ENCODE results near the gene FSHB.
"Not testable (repeated sequence)": the region's sequence is repeated elsewhere in the genome, so short reads cannot be mapped to it uniquely, and the experiment has no call there.

FSHB gene

GRCh38 chr11:30230714-30231113 is at the start of gene FSHB:
FSHB (plus strand) TSS chr11:30231014; CDS start chr11:30231903, 889 bp downstream.
- H3K4me1 Mint-ChIP-seq: no peaks in the 10 kb centered on the region
- H3K36me3 Mint-ChIP-seq (ENCODE audit: low read depth): no peaks in the 10 kb centered on the region
- peaks cover 9% of the 10 kb centered on the region for H3K9me3 Mint-ChIP-seq
- DNase-seq: no peak
- H3K4me3 Mint-ChIP-seq: no peak within 1 kb of the TSS
- ATAC-seq: no peak
- no peak within 1 kb of the TSS for H3K27ac Mint-ChIP-seq
- no peaks in the 10 kb centered on the region for H3K27me3 Mint-ChIP-seq

GRCh38 chr11:30186748-30187147 is 44.1 kb upstream of the FSHB start:
- no peaks in the 10 kb centered on the region for H3K27me3 Mint-ChIP-seq
- H3K9me3 Mint-ChIP-seq: peaks cover 20% of the 10 kb centered on the region
- H3K27ac Mint-ChIP-seq: no peak overlapping the region
- H3K36me3 Mint-ChIP-seq (ENCODE audit: low read depth): no peaks in the 10 kb centered on the region
- DNase-seq (no peak), ATAC-seq (no peak)
- no peak overlapping the region for H3K4me3 Mint-ChIP-seq
- H3K4me1 Mint-ChIP-seq: no peaks in the 10 kb centered on the region

GRCh38 chr11:30192620-30193019 is 38.2 kb upstream of the FSHB start:
- Mint-ChIP-seq H3K27me3 (peaks cover 1% of the 10 kb centered on the region), H3K9me3 (peaks cover 3% of the 10 kb centered on the region), H3K4me3 (no peak overlapping the region), H3K4me1 (no peaks in the 10 kb centered on the region), H3K27ac (no peak overlapping the region), H3K36me3 (ENCODE audit: low read depth) (no peaks in the 10 kb centered on the region)
- no peak for DNase-seq
- no peak for ATAC-seq

GRCh38 chr11:30196400-30197206 is 34.2 kb upstream of the FSHB start:
- H3K27me3 Mint-ChIP-seq: peaks cover 1% of the 10 kb centered on the region
- H3K9me3 Mint-ChIP-seq: no peaks in the 10 kb centered on the region
- no peak overlapping the region for H3K27ac Mint-ChIP-seq
- H3K36me3 Mint-ChIP-seq (ENCODE audit: low read depth): no peaks in the 10 kb centered on the region
- H3K4me1 Mint-ChIP-seq: no peaks in the 10 kb centered on the region
- ATAC-seq: peak; percentile 75
- DNase-seq: peak; percentile 45
- H3K4me3 Mint-ChIP-seq: no peak overlapping the region

- H3K4me1 Mint-ChIP-seq: no peaks in the 10 kb centered on the region
- ATAC-seq (no peak), DNase-seq (no peak)
- no peak overlapping the region for H3K4me3 Mint-ChIP-seq
- no peaks in the 10 kb centered on the region for H3K9me3 Mint-ChIP-seq
- H3K27me3 Mint-ChIP-seq: peaks cover 1% of the 10 kb centered on the region
- no peak overlapping the region for H3K27ac Mint-ChIP-seq
- H3K36me3 Mint-ChIP-seq (ENCODE audit: low read depth): no peaks in the 10 kb centered on the region
These were observed 32.9 kb upstream of the FSHB start for GRCh38 chr11:30197869-30198268.

DNA sequence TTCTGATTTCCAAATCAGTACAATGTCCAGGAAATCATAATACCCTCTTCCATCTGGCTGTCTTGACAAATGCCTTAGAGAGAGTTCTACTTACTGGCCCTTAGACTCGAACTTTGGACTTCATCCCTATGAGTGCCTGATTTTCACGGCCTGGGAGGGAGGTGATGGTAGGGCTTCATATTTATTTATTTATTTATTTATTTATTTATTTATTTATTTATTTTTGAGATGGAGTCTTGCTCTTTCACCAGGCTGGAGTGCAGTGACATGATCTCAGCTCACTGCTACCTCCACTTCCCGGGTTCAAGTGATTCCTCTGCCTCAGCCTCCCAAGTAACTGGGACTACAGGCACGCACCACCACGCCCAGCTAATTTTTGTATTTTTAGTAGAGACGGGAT is 27.8 kb upstream of the FSHB start:
- not testable (repeated sequence) for ATAC-seq; DNase-seq; H3K27me3 Mint-ChIP-seq; H3K36me3 Mint-ChIP-seq (ENCODE audit: low read depth); H3K4me1 Mint-ChIP-seq; H3K27ac Mint-ChIP-seq; H3K9me3 Mint-ChIP-seq; H3K4me3 Mint-ChIP-seq

GRCh38 chr11:30203850-30204249 is 27.0 kb upstream of the FSHB start:
- no peak overlapping the region for H3K27ac Mint-ChIP-seq
- no peaks in the 10 kb centered on the region for H3K36me3 Mint-ChIP-seq (ENCODE audit: low read depth)
- no peak overlapping the region for H3K4me3 Mint-ChIP-seq
- no peak for DNase-seq
- H3K9me3 Mint-ChIP-seq: no peaks in the 10 kb centered on the region
- H3K27me3 Mint-ChIP-seq: peaks cover 1% of the 10 kb centered on the region
- ATAC-seq: no peak
- no peaks in the 10 kb centered on the region for H3K4me1 Mint-ChIP-seq

GRCh38 chr11:30206249-30206996 is 24.4 kb upstream of the FSHB start:
- H3K27ac Mint-ChIP-seq: no peak overlapping the region
- H3K9me3 Mint-ChIP-seq: no peaks in the 10 kb centered on the region
- DNase-seq (no peak), ATAC-seq (no peak)
- no peaks in the 10 kb centered on the region for H3K4me1 Mint-ChIP-seq
- H3K36me3 Mint-ChIP-seq (ENCODE audit: low read depth): no peaks in the 10 kb centered on the region
- H3K4me3 Mint-ChIP-seq: no peak overlapping the region
- peaks cover 1% of the 10 kb centered on the region for H3K27me3 Mint-ChIP-seq

- H3K4me3 Mint-ChIP-seq: no peak overlapping the region
- no peak overlapping the region for H3K27ac Mint-ChIP-seq
- H3K4me1 Mint-ChIP-seq: no peaks in the 10 kb centered on the region
- H3K9me3 Mint-ChIP-seq: peaks cover under 1% of the 10 kb centered on the region
- DNase-seq: no peak
- H3K27me3 Mint-ChIP-seq: no peaks in the 10 kb centered on the region
- no peaks in the 10 kb centered on the region for H3K36me3 Mint-ChIP-seq (ENCODE audit: low read depth)
- ATAC-seq: no peak
These were observed 20.5 kb upstream of the FSHB start for GRCh38 chr11:30210357-30210756.

DNA sequence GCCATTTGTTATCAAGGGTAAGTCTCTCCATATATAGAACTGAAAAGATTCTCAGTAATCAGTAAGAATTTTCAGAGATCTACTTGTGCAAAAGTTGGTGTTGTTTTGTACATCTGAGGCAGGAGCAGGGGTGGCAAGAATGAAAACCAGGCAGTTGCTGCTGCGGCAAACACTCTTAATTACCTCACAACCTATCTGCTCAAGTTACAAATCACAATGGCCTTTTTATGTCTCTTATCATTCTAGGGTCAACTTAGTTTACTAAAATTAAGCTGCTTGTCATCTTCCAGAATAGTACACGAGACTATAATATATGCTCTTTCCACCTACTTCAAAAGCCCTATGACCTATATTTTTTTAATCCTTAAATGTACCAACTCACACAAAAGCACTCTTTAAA is 14.3 kb upstream of the FSHB start:
- ATAC-seq: no peak

GRCh38 chr11:30218278-30218677 is 12.5 kb upstream of the FSHB start:
- Mint-ChIP-seq H3K4me3 (no peak overlapping the region), H3K27me3 (peaks cover 4% of the 10 kb centered on the region)
- ATAC-seq: no peak

More for the DNA sequence above, 14.3 kb upstream of the FSHB start:
- Mint-ChIP-seq H3K4me3 (no peak overlapping the region), H3K27me3 (peaks cover 2% of the 10 kb centered on the region), H3K9me3 (peaks cover 4% of the 10 kb centered on the region), H3K4me1 (no peaks in the 10 kb centered on the region), H3K27ac (no peak overlapping the region), H3K36me3 (ENCODE audit: low read depth) (no peaks in the 10 kb centered on the region)
- DNase-seq: no peak

GRCh38 chr11:30225642-30226041 is 5.2 kb upstream of the FSHB start:
- peaks cover 9% of the 10 kb centered on the region for H3K9me3 Mint-ChIP-seq
- H3K36me3 Mint-ChIP-seq (ENCODE audit: low read depth): no peaks in the 10 kb centered on the region
- DNase-seq (no peak), ATAC-seq (no peak)
- peaks cover 2% of the 10 kb centered on the region for H3K27me3 Mint-ChIP-seq
- H3K27ac Mint-ChIP-seq: no peak overlapping the region
- no peaks in the 10 kb centered on the region for H3K4me1 Mint-ChIP-seq
- H3K4me3 Mint-ChIP-seq: no peak overlapping the region

More at GRCh38 chr11:30218278-30218677, 12.5 kb upstream of the FSHB start:
- no peak overlapping the region for H3K27ac Mint-ChIP-seq
- no peaks in the 10 kb centered on the region for H3K4me1 Mint-ChIP-seq
- H3K9me3 Mint-ChIP-seq: peaks cover 4% of the 10 kb centered on the region
- no peak for DNase-seq
- no peaks in the 10 kb centered on the region for H3K36me3 Mint-ChIP-seq (ENCODE audit: low read depth)

GRCh38 chr11:30228323-30228884 is 2.4 kb upstream of the FSHB start:
- DNase-seq (no peak), ATAC-seq (no peak)
- Mint-ChIP-seq H3K4me3 (no peak overlapping the region), H3K36me3 (ENCODE audit: low read depth) (no peaks in the 10 kb centered on the region), H3K27me3 (no peaks in the 10 kb centered on the region), H3K9me3 (peaks cover 9% of the 10 kb centered on the region), H3K27ac (no peak overlapping the region), H3K4me1 (no peaks in the 10 kb centered on the region)

- ATAC-seq (no peak), DNase-seq (no peak)
- H3K4me1 Mint-ChIP-seq: no peaks in the 10 kb centered on the region
- H3K27ac Mint-ChIP-seq: no peak overlapping the region
- H3K27me3 Mint-ChIP-seq: no peaks in the 10 kb centered on the region
- H3K4me3 Mint-ChIP-seq: no peak overlapping the region
- no peaks in the 10 kb centered on the region for H3K9me3 Mint-ChIP-seq
- no peaks in the 10 kb centered on the region for H3K36me3 Mint-ChIP-seq (ENCODE audit: low read depth)
These were observed 8.2 kb downstream of the FSHB start for GRCh38 chr11:30239025-30239424.

DNA sequence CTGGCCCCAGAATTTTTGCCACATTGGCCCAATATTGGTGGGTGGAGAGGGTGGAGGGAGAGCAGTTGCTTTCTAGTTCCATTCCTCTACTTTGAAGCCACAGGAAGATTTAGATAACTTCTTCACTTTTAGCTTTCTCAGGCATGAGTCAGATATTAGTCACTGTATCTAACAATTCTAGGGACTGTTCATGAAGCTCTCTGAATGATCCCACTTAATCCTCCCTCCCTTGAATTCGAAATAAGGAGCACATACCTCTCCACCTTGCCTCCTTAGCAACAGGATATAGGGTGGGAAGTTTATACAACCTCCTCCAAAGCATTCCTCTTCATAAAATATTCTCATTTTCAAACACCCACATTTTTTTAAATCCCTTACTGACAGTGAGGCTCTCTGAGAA is 13.5 kb downstream of the FSHB start:
- no peak overlapping the region for H3K4me3 Mint-ChIP-seq
- H3K4me1 Mint-ChIP-seq: peaks cover 5% of the 10 kb centered on the region
- H3K27ac Mint-ChIP-seq: no peak overlapping the region
- H3K9me3 Mint-ChIP-seq: no peaks in the 10 kb centered on the region
- no peaks in the 10 kb centered on the region for H3K36me3 Mint-ChIP-seq (ENCODE audit: low read depth)
- ATAC-seq: peak; percentile 24
- DNase-seq: no peak
- peaks cover 4% of the 10 kb centered on the region for H3K27me3 Mint-ChIP-seq

Data from activated naive CD8-positive, alpha-beta T cell treated with anti-CD3 and anti-CD28 coated beads, Interleukin-2, amount 50 U/mL, for 24 hours (primary cell).